NCI-H2029 treated with DMSO at 0.1 percent for 48 hours (cell line): Measurements from ENCODE around the gene IFNAR2.

Source experiments
- DNase-seq: peaks from one replicate; lab custom pipeline; 2025; lab: John Stamatoyannopoulos, UW

IFNAR2 gene

GRCh38 chr21:33267250-33267649, 37.5 kb downstream of the IFNAR2 start:
- no peak for DNase-seq

- no peak for DNase-seq
Observed at GRCh38 chr21:33268393-33268736, 38.6 kb downstream of the IFNAR2 start.

- DNase-seq: peak; percentile 73
Observed at GRCh38 chr21:33268737-33269441, 39.2 kb downstream of the IFNAR2 start.

- DNase-seq: no peak
Observed at GRCh38 chr21:33270986-33271385, 41.2 kb downstream of the IFNAR2 start.

- no peak for DNase-seq
Observed at GRCh38 chr21:33273044-33273443, 43.3 kb downstream of the IFNAR2 start.

- DNase-seq: no peak
Observed at GRCh38 chr21:33278721-33279120, 49.0 kb downstream of the IFNAR2 start.

GRCh38 chr21:33279330-33279820, 49.6 kb downstream of the IFNAR2 start:
- DNase-seq: no peak
